Fibroblast of villous mesenchyme (primary cell): ENCODE measurements around the gene SLC8A1. TPM values are rescaled to one million over a fixed set of nuclear protein-coding genes. Genes with fewer than 3 reads are reported as not detected.
A peak's percentile ranks its signal among the peaks of the same experiment; 100 is the strongest.

Source experiments
- DNase-seq: peaks from one replicate; pipeline ENCODE4 v3.0.0-alpha.2; 2010; ENCODE audit warnings: low read depth
- H3K4me3 ChIP-seq: 2 replicates; pipeline ENCODE4 v1.5.1; 2011; ENCODE audit warnings: low read depth, mild to moderate bottlenecking, low read length
- total RNA-seq: library from RNA; depleted of rRNA; stranded (reverse); fragments of >200 nt; gene quantifications from 2 replicates; pipeline ENCODE4 v1.2.3, GENCODE V29; 2012
- TF ChIP-seq, protein P1 (sequence below): IDR thresholded peaks from 2 replicates; pipeline ENCODE4 v1.5.1; 2012; ENCODE audit warnings: low read depth, mild to moderate bottlenecking, low read length; ENCODE audit not compliant: insufficient read depth

SLC8A1 gene
- total RNA-seq, 1 donor, result 98.9 TPM

DNA sequence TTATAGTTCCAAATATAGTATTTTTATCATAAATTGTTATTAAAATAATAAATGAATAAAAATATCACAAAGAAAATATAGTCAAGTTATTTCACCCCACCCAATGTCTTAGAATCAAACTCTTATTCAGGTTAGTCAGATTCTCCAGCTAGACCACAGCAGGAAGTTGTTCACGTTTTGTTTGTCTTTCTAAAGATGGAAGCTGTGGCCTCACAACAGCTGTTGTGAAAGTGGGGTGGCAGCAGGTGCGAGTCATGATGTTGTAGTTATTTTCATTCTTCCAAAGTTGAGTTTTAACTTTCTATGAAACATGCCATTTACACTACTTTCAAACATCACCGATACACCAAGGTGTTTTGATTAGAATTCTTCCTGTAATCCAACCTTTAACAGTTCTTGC is 272.9 kb downstream of the SLC8A1 start:
- no peak for DNase-seq
- H3K4me3 ChIP-seq, result no peak overlapping the region
- TF ChIP-seq, protein P1, sequence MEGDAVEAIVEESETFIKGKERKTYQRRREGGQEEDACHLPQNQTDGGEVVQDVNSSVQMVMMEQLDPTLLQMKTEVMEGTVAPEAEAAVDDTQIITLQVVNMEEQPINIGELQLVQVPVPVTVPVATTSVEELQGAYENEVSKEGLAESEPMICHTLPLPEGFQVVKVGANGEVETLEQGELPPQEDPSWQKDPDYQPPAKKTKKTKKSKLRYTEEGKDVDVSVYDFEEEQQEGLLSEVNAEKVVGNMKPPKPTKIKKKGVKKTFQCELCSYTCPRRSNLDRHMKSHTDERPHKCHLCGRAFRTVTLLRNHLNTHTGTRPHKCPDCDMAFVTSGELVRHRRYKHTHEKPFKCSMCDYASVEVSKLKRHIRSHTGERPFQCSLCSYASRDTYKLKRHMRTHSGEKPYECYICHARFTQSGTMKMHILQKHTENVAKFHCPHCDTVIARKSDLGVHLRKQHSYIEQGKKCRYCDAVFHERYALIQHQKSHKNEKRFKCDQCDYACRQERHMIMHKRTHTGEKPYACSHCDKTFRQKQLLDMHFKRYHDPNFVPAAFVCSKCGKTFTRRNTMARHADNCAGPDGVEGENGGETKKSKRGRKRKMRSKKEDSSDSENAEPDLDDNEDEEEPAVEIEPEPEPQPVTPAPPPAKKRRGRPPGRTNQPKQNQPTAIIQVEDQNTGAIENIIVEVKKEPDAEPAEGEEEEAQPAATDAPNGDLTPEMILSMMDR, result no peak

DNA sequence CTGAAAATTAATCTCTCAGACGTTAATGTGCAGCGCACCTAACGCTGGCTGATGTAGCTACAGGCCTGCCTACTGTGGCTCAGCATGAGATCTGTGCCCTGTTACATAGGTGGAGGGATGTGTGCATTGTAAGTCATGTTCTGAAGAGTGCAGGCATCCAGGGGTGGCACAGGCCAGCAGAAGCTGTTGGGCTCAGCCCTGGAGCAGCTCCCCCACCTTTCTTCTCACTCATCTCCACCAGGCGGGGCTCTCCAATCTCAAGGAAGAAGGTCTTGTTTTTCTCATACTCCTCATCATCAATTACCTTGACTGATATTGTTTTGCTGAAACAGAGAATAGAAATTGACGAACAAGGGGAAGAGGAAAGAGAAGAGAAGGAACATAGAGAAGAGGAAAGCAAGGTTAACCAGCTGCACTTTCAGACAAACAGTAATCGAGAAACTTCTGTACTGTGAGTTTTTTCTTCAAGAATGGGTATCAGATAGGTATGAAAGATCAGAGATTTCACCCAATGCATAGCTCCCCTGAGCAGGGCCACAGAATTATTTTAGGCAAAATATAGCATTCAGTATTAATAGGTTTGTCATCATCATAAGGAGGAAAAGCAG is 273.6 kb downstream of the SLC8A1 start:
- H3K4me3 ChIP-seq, result no peak overlapping the region
- DNase-seq, result no peak
- TF ChIP-seq, protein P1, result no peak

- DNase-seq, result no peak
Measured at GRCh38 chr2:40177366-40177765, 274.5 kb downstream of the SLC8A1 start.

DNA sequence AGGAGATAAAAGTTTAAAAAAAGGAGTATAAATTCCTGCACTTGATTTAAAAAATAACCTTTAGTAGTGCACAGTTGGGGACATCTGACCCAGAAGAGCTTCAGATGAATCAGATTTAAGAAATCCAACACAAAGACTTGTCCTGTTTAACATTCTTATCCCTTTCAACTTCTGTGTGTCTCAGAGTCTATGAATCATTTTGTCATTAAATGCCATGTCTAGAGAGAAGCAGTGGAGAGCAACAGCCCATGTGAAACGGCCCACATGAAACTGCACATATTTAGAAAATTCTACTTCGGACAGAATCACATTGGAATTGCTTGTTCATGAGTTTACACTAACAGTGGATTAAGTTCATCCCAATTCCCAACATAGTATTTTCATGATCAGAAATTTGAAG is 278.6 kb downstream of the SLC8A1 start:
- TF ChIP-seq, protein P1, result no peak
- DNase-seq, result peak; percentile 31
- no peak overlapping the region for H3K4me3 ChIP-seq

More at GRCh38 chr2:40177366-40177765, 274.5 kb downstream of the SLC8A1 start:
- H3K4me3 ChIP-seq, result no peak overlapping the region
- TF ChIP-seq, protein P1, result no peak

GRCh38 chr2:40169856-40170255 is 282.0 kb downstream of the SLC8A1 start:
- H3K4me3 ChIP-seq, result no peak overlapping the region
- DNase-seq, result no peak
- TF ChIP-seq, protein P1, result no peak

DNA sequence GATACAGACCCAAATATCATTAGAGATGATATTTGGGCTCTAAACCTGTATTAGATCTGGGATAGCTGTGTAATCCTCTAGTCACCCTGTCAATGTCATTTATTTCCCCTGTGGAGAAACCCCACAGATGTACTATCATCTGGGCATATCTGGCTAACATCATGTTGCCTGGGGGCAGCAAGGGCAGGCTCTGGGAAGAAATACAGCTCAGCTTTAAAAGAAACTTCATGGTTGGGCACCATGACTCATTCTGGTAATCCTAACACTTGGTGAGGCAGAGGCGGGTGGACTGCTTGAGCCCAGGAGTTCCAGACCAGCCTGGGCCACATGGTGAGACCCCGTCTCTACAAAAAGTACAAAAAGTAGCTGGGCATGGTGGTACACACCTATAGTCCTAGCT is 282.5 kb downstream of the SLC8A1 start:
- no peak overlapping the region for H3K4me3 ChIP-seq
- TF ChIP-seq, protein P1, result no peak
- no peak for DNase-seq

DNA sequence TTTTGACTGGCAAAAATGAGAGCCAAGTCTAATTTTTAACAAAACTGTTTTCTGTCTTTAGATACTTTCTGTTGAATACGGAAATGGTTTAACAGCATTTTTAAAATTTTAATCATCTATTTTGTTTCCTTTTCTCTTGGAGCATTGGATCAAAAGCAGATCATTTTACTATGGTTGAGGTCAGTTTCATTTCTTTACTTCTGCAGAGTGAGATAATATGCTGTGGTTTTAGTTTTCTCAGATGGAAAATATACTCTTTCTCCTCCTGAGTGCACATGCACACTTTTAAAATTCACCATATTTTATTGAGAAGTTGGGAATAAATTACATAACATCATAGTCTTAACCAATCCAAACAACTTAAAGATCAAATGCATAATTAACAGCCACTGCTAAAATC is 283.3 kb downstream of the SLC8A1 start:
- H3K4me3 ChIP-seq, result no peak overlapping the region
- DNase-seq, result no peak
- TF ChIP-seq, protein P1, result no peak
